Breast epithelium (tissue), 4 donors: ENCODE results near the gene EPHA6. TPM values are rescaled to one million over a fixed set of nuclear protein-coding genes. Genes with fewer than 3 reads are reported as not detected.

Source experiments
- DNase-seq, 2 donors: peaks; one replicate each; pipeline ENCODE4 v3.0.0-alpha.2; 2019; ENCODE audit warnings: low spot score in 2 of 2
- H3K27ac ChIP-seq, 2 donors: fragments of 200-600 bp; sonication (generic) in 1 of 2; one replicate each; pipeline ENCODE4 v1.5.1; 2016 to 2019; ENCODE audit warnings: mild to moderate bottlenecking in 1 of 2
- H3K27me3 ChIP-seq, 2 donors: fragments of 200-600 bp; sonication (generic) in 1 of 2; one replicate each; pipeline versions ENCODE4 v1.5.1 to v1.6.0; 2017 to 2019; ENCODE audit warnings: control low read depth in 1 of 2, mild to moderate bottlenecking in 1 of 2
- H3K36me3 ChIP-seq: fragments of 200-600 bp; one replicate; pipeline ENCODE4 v1.5.1; 2019
- H3K4me1 ChIP-seq, 2 donors: fragments of 200-600 bp; sonication (generic); one replicate each; pipeline ENCODE4 v1.5.1; 2016 to 2019; ENCODE audit warnings: control low read depth in 1 of 2
- H3K4me3 ChIP-seq, 3 donors: fragments of 200-600 bp; sonication (generic); 1 replicate in 2 of 3; 2 replicates in 1 of 3; pipeline ENCODE4 v1.5.1; 2016 to 2019; ENCODE audit warnings: mild to moderate bottlenecking in 3 of 3, moderate library complexity in 2 of 3
- H3K9me3 ChIP-seq, 2 donors: fragments of 200-600 bp; sonication (generic) in 1 of 2; one replicate each; pipeline ENCODE4 v1.5.1; 2016 to 2019; ENCODE audit warnings: control low read depth in 1 of 2
- CTCF ChIP-seq, 3 donors: fragments of 450-650 bp; IDR thresholded peaks; one replicate each; pipeline ENCODE4 v1.5.1; 2016 to 2017; ENCODE audit warnings: antibody characterized with exemption in 3 of 3, mild to moderate bottlenecking in 3 of 3, moderate library complexity in 3 of 3
- POLR2A ChIP-seq: fragments of 450-650 bp; IDR thresholded peaks from one replicate; pipeline ENCODE4 v1.6.1; 2016; ENCODE audit warnings: antibody characterized with exemption, mild to moderate bottlenecking, moderate library complexity
- POLR2AphosphoS5 ChIP-seq, 3 donors: sonication (generic); formaldehyde crosslinking; IDR thresholded peaks; one replicate each; pipeline ENCODE4 v1.6.1; 2017; ENCODE audit warnings: antibody characterized with exemption in 3 of 3
- intact Hi-C: fragments of 100-400 bp; cut with DNase I; formaldehyde crosslinking; loops from one replicate; pipeline ENCODE4 v1.15.1; 2023; ENCODE audit warnings: low total_unique reads
- total RNA-seq, 3 donors: library from RNA; depleted of rRNA; stranded (reverse); fragments of >200 nt; gene quantifications; one replicate each; pipeline ENCODE4 v1.1.0, GENCODE V29; 2016

The EPHA6 gene
- total RNA-seq, 3 donors from 2014 or later, result 0.98 to 1.4 (median 1.2) TPM

GRCh38 chr3:97575742-97576141 is 761.3 kb downstream of the EPHA6 start:
- no peaks in the 10 kb centered on the region for H3K4me1 ChIP-seq
- H3K4me3 ChIP-seq, result no peak overlapping the region
- no peak for DNase-seq
- intact Hi-C loops, result no loop called here
- no peaks in the 10 kb centered on the region for H3K36me3 ChIP-seq
- TF ChIP-seq POLR2A (no peak), POLR2AphosphoS5 (IDR thresholded peaks at IDR 0.05) (no peak), CTCF (IDR thresholded peaks at IDR 0.05) (no peak)
- no peaks in the 10 kb centered on the region for H3K27me3 ChIP-seq
- H3K27ac ChIP-seq, result no peak overlapping the region
- no peaks in the 10 kb centered on the region for H3K9me3 ChIP-seq

GRCh38 chr3:97576221-97576620 is 761.8 kb downstream of the EPHA6 start:
- no peak overlapping the region for H3K4me3 ChIP-seq
- TF ChIP-seq POLR2A, result no peak
- TF ChIP-seq CTCF (IDR thresholded peaks at IDR 0.05), result no peak
- TF ChIP-seq POLR2AphosphoS5 (IDR thresholded peaks at IDR 0.05), result no peak
- no peaks in the 10 kb centered on the region for H3K9me3 ChIP-seq
- no peak overlapping the region for H3K27ac ChIP-seq
- no peak for DNase-seq
- no peaks in the 10 kb centered on the region for H3K4me1 ChIP-seq
- H3K27me3 ChIP-seq, result no peaks in the 10 kb centered on the region
- intact Hi-C loops, result no loop called here
- H3K36me3 ChIP-seq, result no peaks in the 10 kb centered on the region

- no peak overlapping the region for H3K4me3 ChIP-seq
- intact Hi-C loops, result no loop called here
- H3K4me1 ChIP-seq, result no peaks in the 10 kb centered on the region
- DNase-seq, result no peak
- TF ChIP-seq POLR2AphosphoS5 (IDR thresholded peaks at IDR 0.05) (no peak), CTCF (IDR thresholded peaks at IDR 0.05) (no peak), POLR2A (no peak)
- H3K27me3 ChIP-seq, result no peaks in the 10 kb centered on the region
- H3K9me3 ChIP-seq, result no peaks in the 10 kb centered on the region
- no peak overlapping the region for H3K27ac ChIP-seq
- H3K36me3 ChIP-seq, result no peaks in the 10 kb centered on the region
These were observed 765.0 kb downstream of the EPHA6 start for GRCh38 chr3:97579365-97579764.

- Histone ChIP-seq H3K27me3 (no peaks in the 10 kb centered on the region), H3K4me3 (no peak overlapping the region), H3K9me3 (peaks cover 0 to 4% of the 10 kb centered on the region in 2 donors), H3K27ac (no peak overlapping the region), H3K36me3 (no peaks in the 10 kb centered on the region), H3K4me1 (no peaks in the 10 kb centered on the region)
- intact Hi-C loops, result no loop called here
- no peak for DNase-seq
- TF ChIP-seq POLR2A (no peak), CTCF (IDR thresholded peaks at IDR 0.05) (no peak), POLR2AphosphoS5 (IDR thresholded peaks at IDR 0.05) (no peak)
These were observed 796.2 kb downstream of the EPHA6 start for GRCh38 chr3:97610626-97611025.

GRCh38 chr3:97612632-97613031 is 798.2 kb downstream of the EPHA6 start:
- H3K27ac ChIP-seq, result no peak overlapping the region
- no peaks in the 10 kb centered on the region for H3K4me1 ChIP-seq
- TF ChIP-seq POLR2AphosphoS5 (IDR thresholded peaks at IDR 0.05) (no peak), POLR2A (no peak), CTCF (IDR thresholded peaks at IDR 0.05) (no peak)
- peaks cover 0 to 16% of the 10 kb centered on the region in 2 donors for H3K9me3 ChIP-seq
- no peak overlapping the region for H3K4me3 ChIP-seq
- H3K36me3 ChIP-seq, result no peaks in the 10 kb centered on the region
- no peak for DNase-seq
- intact Hi-C loops, result no loop called here
- H3K27me3 ChIP-seq, result no peaks in the 10 kb centered on the region
